Panc1 (cell line): ENCODE measurements around the gene MYRF. TPM values are rescaled to one million over a fixed set of nuclear protein-coding genes. Genes with fewer than 3 reads are reported as not detected.

ENCODE experiments used
- ATAC-seq: fragments of 200-7000 bp; cut with Tn5 transposase; 2 replicates; pipeline ENCODE4 v1.9.1; 2020; ENCODE audit warnings: mild to moderate bottlenecking, moderate library complexity
- BruUV-seq: library from RNA; stranded (reverse); fragments of 400-500 nt; replicated peaks from 2 replicates; lab custom pipeline; 2021; lab: Mats Ljungman, UMichigan
- CTCF ChIA-PET: fragments of 300-600 bp; sonication (Branson Sonifier 250); formaldehyde crosslinking; loops from one replicate; lab custom pipeline; 2022; ENCODE audit warnings: antibody characterized with exemption; lab: Charles Lee
- POLR2A ChIA-PET: fragments of 300-600 bp; sonication (Branson Sonifier 250); formaldehyde crosslinking; loops from one replicate; lab custom pipeline; 2022; ENCODE audit warnings: antibody characterized with exemption; lab: Charles Lee
- DNase-seq: peaks from one replicate; pipeline ENCODE4 v3.0.0-alpha.2; 2010; ENCODE audit warnings: low read depth, low spot score
- H3K27ac ChIP-seq: 2 replicates; pipeline ENCODE4 v1.5.1; 2011; ENCODE audit warnings: mild to moderate bottlenecking, low read length, inconsistent platforms
- H3K27me3 ChIP-seq: fragments of 200-500 bp; sonication (Bioruptor generic); 2 replicates; pipeline ENCODE4 v1.6.0; 2014; ENCODE audit warnings: low read length, inconsistent platforms; ENCODE audit not compliant: control insufficient read depth, insufficient read depth
- H3K36me3 ChIP-seq: fragments of 200-500 bp; sonication (Bioruptor generic); 2 replicates; pipeline ENCODE4 v1.5.1; 2014; ENCODE audit warnings: inconsistent platforms, mild to moderate bottlenecking, low read length, moderate library complexity; ENCODE audit not compliant: control insufficient read depth, insufficient read depth
- H3K4me1 ChIP-seq: 2 replicates; pipeline ENCODE4 v1.5.1; 2011; ENCODE audit warnings: inconsistent platforms, mild to moderate bottlenecking, low read length, moderate library complexity; ENCODE audit not compliant: control insufficient read depth, insufficient read depth
- H3K4me3 ChIP-seq, 2 experiments: 2 replicates each; pipeline ENCODE4 v1.5.1; 2011 to 2012; ENCODE audit warnings: low read depth in 2 of 2, low read length in 2 of 2, mild to moderate bottlenecking in 2 of 2, inconsistent platforms in 1 of 2, moderate library complexity in 1 of 2
- H3K9me3 ChIP-seq: fragments of 200-500 bp; sonication (Bioruptor generic); 2 replicates; pipeline ENCODE4 v1.5.1; 2014; ENCODE audit warnings: low read depth, mild to moderate bottlenecking, inconsistent platforms, low read length, moderate library complexity; ENCODE audit not compliant: control insufficient read depth, insufficient read depth
- CTCF ChIP-seq: fragments of 450-650 bp; IDR thresholded peaks from 2 replicates; pipeline ENCODE4 v1.5.1; 2017; ENCODE audit warnings: mild to moderate bottlenecking
- POLR2AphosphoS5 ChIP-seq: IDR thresholded peaks from 2 replicates; pipeline ENCODE4 v1.6.1; 2012; ENCODE audit warnings: mild to moderate bottlenecking, low read depth, low read length, moderate library complexity
- REST ChIP-seq, 2 experiments: IDR thresholded peaks; 2 replicates each; pipeline ENCODE4 v1.6.1; 2011 to 2012; ENCODE audit warnings: low read depth in 2 of 2, control low read depth in 1 of 2, low read length in 1 of 2, mild to moderate bottlenecking in 1 of 2, moderate library complexity in 1 of 2; ENCODE audit not compliant: insufficient read depth in 1 of 2
- SIN3A ChIP-seq: IDR thresholded peaks from 2 replicates; pipeline ENCODE4 v1.6.1; 2012; ENCODE audit warnings: low read depth, mild to moderate bottlenecking, low read length, moderate library complexity, borderline replicate concordance; ENCODE audit not compliant: insufficient read depth
- TCF7L2 ChIP-seq: IDR thresholded peaks from 2 replicates; pipeline ENCODE4 v1.6.1; 2011; ENCODE audit warnings: mild to moderate bottlenecking, low read depth, low read length, inconsistent platforms
- in situ Hi-C: cut with HindIII; loops from 2 replicates; pipeline ENCODE4 v1.10.0; 2016; ENCODE audit warnings: low sequenced_read_pairs, low pct_unique_long_range_greater_than_20kb
- intact Hi-C: fragments of 100-400 bp; cut with micrococcal nuclease; formaldehyde crosslinking; loops from one replicate; pipeline ENCODE4 v1.10.0; 2022; ENCODE audit not compliant: unreplicated experiment
- total RNA-seq: library from RNA; stranded (reverse); gene quantifications from one replicate; pipeline ENCODE4 v1.2.1, GENCODE V29; 2021; ENCODE audit not compliant: unreplicated experiment

MYRF gene
- total RNA-seq, 1 experiment from 2014 or later = 2.8 TPM

DNA sequence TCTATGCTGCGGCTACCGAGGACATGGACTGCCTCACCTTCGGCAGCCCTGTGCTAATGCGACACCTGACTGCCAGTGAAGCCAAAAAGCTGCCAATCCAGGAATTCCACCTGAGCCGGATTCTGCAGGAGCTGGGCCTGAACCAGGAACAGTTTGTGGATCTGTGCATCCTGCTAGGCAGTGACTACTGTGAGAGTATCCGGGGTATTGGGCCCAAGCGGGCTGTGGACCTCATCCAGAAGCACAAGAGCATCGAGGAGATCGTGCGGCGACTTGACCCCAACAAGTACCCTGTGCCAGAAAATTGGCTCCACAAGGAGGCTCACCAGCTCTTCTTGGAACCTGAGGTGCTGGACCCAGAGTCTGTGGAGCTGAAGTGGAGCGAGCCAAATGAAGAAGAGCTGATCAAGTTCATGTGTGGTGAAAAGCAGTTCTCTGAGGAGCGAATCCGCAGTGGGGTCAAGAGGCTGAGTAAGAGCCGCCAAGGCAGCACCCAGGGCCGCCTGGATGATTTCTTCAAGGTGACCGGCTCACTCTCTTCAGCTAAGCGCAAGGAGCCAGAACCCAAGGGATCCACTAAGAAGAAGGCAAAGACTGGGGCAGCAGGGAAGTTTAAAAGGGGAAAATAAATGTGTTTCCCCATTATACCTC, 43.6 kb downstream of the MYRF start:
- in situ Hi-C loops = no loop called here
- ChIA-PET POLR2A (no interaction called here), CTCF (interaction anchor here (1.0 to 1.2 kb wide), 2 partner anchors 12 to 286 kb away, joined by 7 to 8 read pairs; no protein-coding TSS in a partner anchor)

More for the DNA sequence above, 43.6 kb downstream of the MYRF start:
- BruUV-seq = no TSS peak
- peaks cover 13% of the 10 kb centered on the region for H3K4me1 ChIP-seq
- TF ChIP-seq SIN3A (no peak), CTCF (no peak), TCF7L2 (no peak), REST (IDR thresholded peaks at IDR 0.05; ENCODE audit: insufficient read depth in 1 of 2, low read depth in 2 of 2, low read length in 1 of 2) (no peak), POLR2AphosphoS5 (no peak)
- no peak for ATAC-seq
- no peaks in the 10 kb centered on the region for H3K27me3 ChIP-seq
- H3K4me3 ChIP-seq = no peak overlapping the region
- H3K27ac ChIP-seq = no peak overlapping the region
- H3K36me3 ChIP-seq = peaks cover 7% of the 10 kb centered on the region
- intact Hi-C loops = loop anchor here (2.0 kb wide), 1 partner anchor 49 kb away; no protein-coding TSS in a partner anchor
- DNase-seq = no peak
- no peaks in the 10 kb centered on the region for H3K9me3 ChIP-seq
